Keratinocyte (primary cell): Measurements from ENCODE around the gene CXCL5.

Source experiments
- EZH2 ChIP-seq: IDR thresholded peaks from one replicate; pipeline ENCODE4 v1.6.1; 2012; ENCODE audit warnings: inconsistent platforms, mild to moderate bottlenecking, low read length, moderate library complexity
- TF ChIP-seq, protein P1 (sequence below), 3 experiments: IDR thresholded peaks in 1 of 3; conservative IDR thresholded peaks in 1 of 3; optimal IDR thresholded peaks in 1 of 3; 2 replicates in 2 of 3; 3 replicates in 1 of 3; pipeline versions ENCODE3 to v1.5.1; 2011; ENCODE audit warnings: low read length in 3 of 3, mild to moderate bottlenecking in 3 of 3, moderate library complexity in 2 of 3, control low read depth in 1 of 3, inconsistent platforms in 1 of 3; ENCODE audit not compliant: insufficient read depth in 2 of 3; ENCODE audit errors: extremely low read depth in 1 of 3

DNA sequence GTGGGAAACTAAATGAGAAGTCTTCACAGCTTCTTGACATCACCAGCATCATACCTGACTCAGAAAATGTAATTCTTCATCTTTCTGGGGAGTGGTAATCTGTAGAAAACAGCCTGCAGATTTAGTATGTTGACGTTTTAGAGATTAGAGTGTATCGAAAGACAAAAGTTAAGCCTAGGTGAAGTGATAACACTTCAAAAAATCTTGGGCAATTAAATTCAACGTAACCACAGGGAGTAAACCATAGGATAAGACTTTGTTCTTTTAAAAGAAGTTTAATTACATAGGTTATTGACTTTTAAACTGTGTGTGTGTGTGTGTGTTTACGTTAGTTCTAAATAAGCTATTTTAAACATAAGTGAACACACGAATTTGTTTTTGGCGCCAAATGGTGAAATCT, 1.8 kb upstream of the CXCL5 start:
- TF ChIP-seq EZH2: no peak
- TF ChIP-seq, protein P1, sequence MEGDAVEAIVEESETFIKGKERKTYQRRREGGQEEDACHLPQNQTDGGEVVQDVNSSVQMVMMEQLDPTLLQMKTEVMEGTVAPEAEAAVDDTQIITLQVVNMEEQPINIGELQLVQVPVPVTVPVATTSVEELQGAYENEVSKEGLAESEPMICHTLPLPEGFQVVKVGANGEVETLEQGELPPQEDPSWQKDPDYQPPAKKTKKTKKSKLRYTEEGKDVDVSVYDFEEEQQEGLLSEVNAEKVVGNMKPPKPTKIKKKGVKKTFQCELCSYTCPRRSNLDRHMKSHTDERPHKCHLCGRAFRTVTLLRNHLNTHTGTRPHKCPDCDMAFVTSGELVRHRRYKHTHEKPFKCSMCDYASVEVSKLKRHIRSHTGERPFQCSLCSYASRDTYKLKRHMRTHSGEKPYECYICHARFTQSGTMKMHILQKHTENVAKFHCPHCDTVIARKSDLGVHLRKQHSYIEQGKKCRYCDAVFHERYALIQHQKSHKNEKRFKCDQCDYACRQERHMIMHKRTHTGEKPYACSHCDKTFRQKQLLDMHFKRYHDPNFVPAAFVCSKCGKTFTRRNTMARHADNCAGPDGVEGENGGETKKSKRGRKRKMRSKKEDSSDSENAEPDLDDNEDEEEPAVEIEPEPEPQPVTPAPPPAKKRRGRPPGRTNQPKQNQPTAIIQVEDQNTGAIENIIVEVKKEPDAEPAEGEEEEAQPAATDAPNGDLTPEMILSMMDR (optimal IDR thresholded peaks at IDR 0.05 in 1 of 3, IDR thresholded peaks at IDR 0.05 in 1 of 3, conservative IDR thresholded peaks at IDR 0.05 in 1 of 3; ENCODE audit: extremely low read depth in 1 of 3, insufficient read depth in 2 of 3, low read length in 3 of 3): no peak
